HepG2 (cell line): Measurements from ENCODE around the gene PPP1CC. TPM values are rescaled to one million over a fixed set of nuclear protein-coding genes. Genes with fewer than 3 reads are reported as not detected.

Experiments
- ATAC-seq: fragments of 200-7000 bp; cut with Tn5 transposase; 3 replicates; pipeline ENCODE4 v1.9.1; 2020; ENCODE audit warnings: mild to moderate bottlenecking, moderate library complexity
- BruUV-seq: library from RNA; stranded (reverse); fragments of 400-500 nt; replicated peaks from 2 replicates; lab custom pipeline; 2021; lab: Mats Ljungman, UMichigan
- CTCF ChIA-PET: fragments of 300-600 bp; formaldehyde crosslinking; extraction: SDS; loops from one replicate; lab custom pipeline; 2021; ENCODE audit warnings: low total read pairs, inconsistent platforms, low intra/inter-chr PET ratio; lab: Yijun Ruan, JAX
- POLR2A ChIA-PET: fragments of 350-600 bp; sonication (Branson Sonifier 250); formaldehyde crosslinking; loops from one replicate; lab custom pipeline; 2020; ENCODE audit warnings: antibody characterized with exemption, inconsistent platforms; lab: Yijun Ruan, JAX
- DNase-seq: peaks from one replicate; pipeline ENCODE4 v3.0.0-alpha.2; 2015; ENCODE audit warnings: low spot score
- FAIRE-seq: peaks from 3 replicates; lab custom pipeline; 2011; peaks lifted over from hg19 to GRCh38; lab: Jason Lieb, UNC
- H2AFZ ChIP-seq: one replicate; pipeline ENCODE4 v1.6.1; 2011; ENCODE audit warnings: low read length, inconsistent platforms
- H3K27ac ChIP-seq: fragments of 300-600 bp; 3 replicates; pipeline ENCODE4 v1.8.0; 2011; ENCODE audit warnings: mixed run types, mild to moderate bottlenecking, mixed read lengths, low read length, inconsistent platforms; ENCODE audit not compliant: insufficient read depth; ENCODE audit errors: extremely low read length
- H3K27me3 ChIP-seq, 2 experiments: fragments of 200-600 bp in 1 of 2; 2 replicates in 1 of 2; 3 replicates in 1 of 2; pipeline versions ENCODE4 v1.6.0 to v1.8.0; 2011; ENCODE audit warnings: low read length in 2 of 2, mild to moderate bottlenecking in 2 of 2, moderate library complexity in 2 of 2, inconsistent platforms in 1 of 2; ENCODE audit not compliant: insufficient read depth in 2 of 2, control insufficient read depth in 1 of 2
- H3K36me3 ChIP-seq, 2 experiments: fragments of 200-600 bp in 1 of 2; replicated peaks in 1 of 2; 2 replicates in 1 of 2; 3 replicates in 1 of 2; pipeline versions ENCODE4 v1.5.1 to v1.8.0; 2011; ENCODE audit warnings: low read length in 2 of 2, inconsistent platforms in 1 of 2; ENCODE audit not compliant: insufficient read depth in 2 of 2, control insufficient read depth in 1 of 2
- H3K4me1 ChIP-seq: 2 replicates; pipeline ENCODE4 v1.5.1; 2012; ENCODE audit warnings: low read length, inconsistent platforms; ENCODE audit not compliant: insufficient read depth
- H3K4me2 ChIP-seq: 2 replicates; pipeline ENCODE4 v1.6.0; 2011; ENCODE audit warnings: low read depth, low read length, inconsistent platforms
- H3K4me3 ChIP-seq, 3 experiments: fragments of 200-600 bp in 1 of 3; sonication (generic), shearing (Covaris generic) in 1 of 3; replicated peaks in 1 of 3; 2 replicates each; pipeline ENCODE4 v1.5.1; 2011 to 2016; ENCODE audit warnings: low read length in 3 of 3, inconsistent platforms in 2 of 3, low read depth in 2 of 3, mild to moderate bottlenecking in 2 of 3, control low read depth in 1 of 3, mixed read lengths in 1 of 3; ENCODE audit not compliant: insufficient read depth in 1 of 3
- H3K79me2 ChIP-seq: one replicate; pipeline ENCODE4 v1.6.1; 2011; ENCODE audit warnings: low read length, inconsistent platforms; ENCODE audit not compliant: insufficient read depth
- H3K9ac ChIP-seq: 2 replicates; pipeline ENCODE4 v1.6.0; 2011; ENCODE audit warnings: mild to moderate bottlenecking, low read depth, low read length, inconsistent platforms; ENCODE audit not compliant: insufficient read depth
- H3K9me3 ChIP-seq: 2 replicates; pipeline ENCODE4 v1.5.1; 2012; ENCODE audit warnings: mild to moderate bottlenecking, low read length
- H4K20me1 ChIP-seq: 2 replicates; pipeline ENCODE4 v1.6.0; 2011; ENCODE audit warnings: inconsistent platforms, mild to moderate bottlenecking, low read length, moderate library complexity; ENCODE audit not compliant: insufficient read depth
- FOXP4 ChIP-seq: sonication (generic); formaldehyde crosslinking; IDR thresholded peaks from 2 replicates; pipeline ENCODE4 v1.4.0; 2020; ENCODE audit warnings: missing genetic modification reagents
- ISX ChIP-seq: sonication (generic); formaldehyde crosslinking; conservative IDR thresholded peaks from 2 replicates; pipeline ENCODE4 v1.5.0; 2020; ENCODE audit warnings: missing genetic modification reagents
- MXD1 ChIP-seq: sonication (generic); formaldehyde crosslinking; IDR thresholded peaks from 2 replicates; pipeline ENCODE4 v1.4.0; 2020; ENCODE audit warnings: mild to moderate bottlenecking, missing genetic modification reagents
- NCOA5 ChIP-seq: sonication (generic); formaldehyde crosslinking; IDR thresholded peaks from 2 replicates; pipeline ENCODE4 v1.4.0; 2020; ENCODE audit warnings: missing genetic modification reagents
- ZMYM2 ChIP-seq: sonication (generic); formaldehyde crosslinking; IDR thresholded peaks from 2 replicates; pipeline ENCODE4 v1.8.0; 2022; ENCODE audit warnings: mild to moderate bottlenecking, missing genetic modification reagents
- ZNF691 ChIP-seq: sonication (generic); formaldehyde crosslinking; IDR thresholded peaks from 2 replicates; pipeline ENCODE4 v1.4.0; 2020; ENCODE audit warnings: missing genetic modification reagents, low read depth, mild to moderate bottlenecking, borderline replicate concordance
- ZXDC ChIP-seq: sonication (generic); formaldehyde crosslinking; IDR thresholded peaks from 2 replicates; pipeline ENCODE4 v1.5.0; 2020; ENCODE audit warnings: mild to moderate bottlenecking, missing genetic modification reagents
- WGBS: methylation state at CpG from one replicate; pipeline ENCODE4 v1.1.6; 2017; ENCODE audit warnings: low lambda C conversion rate; 5-methylcytosine and 5-hydroxymethylcytosine counted together
- in situ Hi-C: cut with HindIII; loops from 2 replicates; pipeline ENCODE4 v1.10.0; 2017; ENCODE audit warnings: low pct_unique_long_range_greater_than_20kb; ENCODE audit not compliant: extremely low pct_ligation_motif_present
- intact Hi-C: fragments of 100-400 bp; cut with micrococcal nuclease; formaldehyde crosslinking; loops from one replicate; pipeline ENCODE4 v1.10.0; 2022; ENCODE audit not compliant: unreplicated experiment
- polyA plus RNA-seq, 8 experiments: library from polyadenylated mRNA; depleted of rRNA in 3 of 8; stranded (reverse) in 7 of 8; unstranded in 1 of 8; fragments of >200 nt; fragmentation: Illumina TruSeq in 4 of 8; extraction: Trizol in 4 of 8; gene quantifications; 2 replicates each; pipeline versions ENCODE4 v1.2.1 to v1.2.3, GENCODE V29; 2011 to 2016; ENCODE audit warnings: low read depth in 4 of 8, missing spikeins in 1 of 8, mixed read lengths in 1 of 8; ENCODE audit not compliant: insufficient read depth in 1 of 8
- total RNA-seq, 5 experiments: library from RNA; depleted of rRNA; stranded (reverse); fragments of >200 nt; fragmentation: Illumina TruSeq; extraction: Trizol; gene quantifications; 2 replicates each; pipeline ENCODE4 v1.2.3, GENCODE V29; 2016; ENCODE audit warnings: low read depth in 1 of 5

Gene PPP1CC
- total and polyA plus RNA-seq, 2 of the 13 experiments (the other 11 are each of a cell fraction or from before 2014, with no cell fraction given): 178 to 187 TPM

GRCh38 chr12:110676171-110676570 lies 66.5 kb downstream of the PPP1CC start:
- no peak overlapping the region for H3K4me3 ChIP-seq
- H3K9ac ChIP-seq: no peak overlapping the region
- POLR2A ChIA-PET: no interaction called here
- intact Hi-C loops: no loop called here
- H3K9me3 ChIP-seq: no peaks in the 10 kb centered on the region
- ATAC-seq: no peak
- no peak for FAIRE-seq
- H3K27me3 ChIP-seq: peaks cover 0 to 12% of the 10 kb centered on the region in 2 experiments; a peak in 3 of 5 replicates
- BruUV-seq: no TSS peak
- H3K36me3 ChIP-seq: no peaks in the 10 kb centered on the region
- DNase-seq: no peak
- no peaks in the 10 kb centered on the region for H4K20me1 ChIP-seq
- no peak overlapping the region for H2AFZ ChIP-seq
- CTCF ChIA-PET: no interaction called here
- H3K27ac ChIP-seq: no peak overlapping the region
- no peak for TF ChIP-seq NCOA5 (CRISPR knock-in tag)
- no peak for TF ChIP-seq ZXDC (CRISPR knock-in tag)
- TF ChIP-seq FOXP4 (CRISPR knock-in tag): no peak
- TF ChIP-seq MXD1 (CRISPR knock-in tag): no peak
- no peak for TF ChIP-seq ZMYM2 (CRISPR knock-in tag)
- no peak for TF ChIP-seq ISX (CRISPR knock-in tag)
- TF ChIP-seq ZNF691 (CRISPR knock-in tag): no peak
- no peak overlapping the region for H3K4me2 ChIP-seq
- in situ Hi-C loops: no loop called here
- H3K4me1 ChIP-seq: peaks cover 11% of the 10 kb centered on the region
- no peaks in the 10 kb centered on the region for H3K79me2 ChIP-seq
- 39% methylated on average over 4 of the region's 4 CpGs for WGBS
